Measurements from ENCODE around the gene TBCA. TPM values are rescaled to one million over a fixed set of nuclear protein-coding genes. Genes with fewer than 3 reads are reported as not detected.
"Not testable (repeated sequence)": the region's sequence is repeated elsewhere in the genome, so short reads cannot be mapped to it uniquely, and the experiment has no call there.

Gene TBCA
- total RNA-seq, 2 donors from 2014 or later: 123 to 153 TPM

DNA sequence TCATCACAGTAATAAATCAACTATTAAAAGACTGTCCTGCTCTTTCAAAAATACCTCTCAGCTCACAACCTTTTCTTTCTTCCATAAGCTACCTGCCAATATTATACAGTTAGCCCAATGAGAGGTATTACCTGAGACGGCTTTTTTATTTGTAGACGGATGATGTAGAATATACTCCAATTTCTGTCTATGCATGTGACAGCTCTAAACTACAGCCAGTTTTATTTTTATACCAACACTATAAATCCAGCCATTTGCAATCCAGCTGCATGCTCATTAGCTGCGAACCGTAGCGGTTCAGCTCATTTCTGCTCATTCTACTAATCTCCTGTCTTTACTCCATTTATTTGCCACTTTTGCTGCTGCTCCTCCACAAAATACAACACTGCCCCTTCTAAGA lies 51.2 kb downstream of the TBCA start:
- ATAC-seq (no peak), DNase-seq (no peak)
- intact Hi-C loops (cut with DNase I): no loop called here

DNA sequence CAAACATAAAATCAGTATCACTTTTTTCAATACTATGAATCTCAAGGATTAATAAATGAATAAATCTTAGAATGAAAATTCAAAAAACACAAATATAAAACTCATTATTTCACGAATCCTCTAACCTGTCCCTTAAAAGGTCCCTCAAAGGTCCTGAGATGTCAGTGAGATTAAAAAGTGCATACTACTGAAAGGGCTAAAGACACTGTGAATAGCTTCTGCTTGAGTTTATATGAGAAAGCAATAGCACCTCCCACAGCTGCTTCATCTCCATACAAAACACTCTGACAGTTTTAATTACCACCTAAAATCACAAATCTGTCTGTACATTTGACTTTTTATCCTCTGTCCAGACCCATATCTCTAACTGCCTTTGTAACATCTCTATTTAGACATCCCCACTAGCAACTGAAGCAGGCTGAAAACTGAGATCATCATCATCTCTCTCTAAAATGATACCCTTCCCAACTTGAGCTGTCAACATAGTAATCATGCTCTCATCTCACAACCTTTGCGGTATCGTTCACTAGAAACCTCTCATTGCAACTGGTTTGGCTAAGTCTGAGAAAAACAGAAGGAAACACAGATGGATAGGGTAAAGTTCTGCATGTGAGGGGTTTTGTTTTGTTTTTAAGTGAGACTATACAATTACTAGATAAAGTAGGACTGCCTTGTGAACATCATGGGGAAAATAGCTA lies 56.3 kb downstream of the TBCA start:
- intact Hi-C loops (cut with DNase I): no loop called here
- no peak for ATAC-seq
- no peak for DNase-seq

DNA sequence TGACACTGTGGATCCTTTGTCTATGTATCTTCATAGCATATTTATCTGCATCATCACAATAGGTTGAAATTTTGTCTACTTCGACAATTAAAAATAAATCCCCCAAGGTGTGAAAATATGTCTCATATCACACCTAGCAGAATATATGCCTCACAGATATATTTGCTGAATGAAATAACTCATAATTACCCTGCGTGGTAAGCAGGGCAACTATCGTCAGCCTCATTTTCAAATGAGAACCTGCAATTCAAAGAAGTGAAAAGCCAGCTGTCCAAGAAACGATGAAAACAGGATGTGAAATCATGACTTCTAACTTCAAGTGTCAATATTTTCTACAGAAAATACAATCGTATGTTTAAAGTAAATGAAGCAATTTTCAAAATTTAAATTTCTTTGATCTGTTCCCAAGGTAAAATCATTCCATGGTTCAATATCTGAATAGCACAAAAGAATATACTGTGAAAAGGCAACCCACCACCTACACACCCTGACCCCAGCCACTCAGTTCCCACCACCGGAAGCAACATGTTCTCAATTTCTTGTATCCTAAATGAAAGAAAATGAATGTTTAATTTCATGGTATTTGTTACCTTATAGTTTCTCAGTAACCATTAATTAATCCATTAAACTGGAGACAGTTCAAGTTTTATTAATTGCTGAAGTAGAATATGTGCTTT lies 57.1 kb downstream of the TBCA start:
- intact Hi-C loops (cut with DNase I): no loop called here
- ATAC-seq (no peak), DNase-seq (no peak)

DNA sequence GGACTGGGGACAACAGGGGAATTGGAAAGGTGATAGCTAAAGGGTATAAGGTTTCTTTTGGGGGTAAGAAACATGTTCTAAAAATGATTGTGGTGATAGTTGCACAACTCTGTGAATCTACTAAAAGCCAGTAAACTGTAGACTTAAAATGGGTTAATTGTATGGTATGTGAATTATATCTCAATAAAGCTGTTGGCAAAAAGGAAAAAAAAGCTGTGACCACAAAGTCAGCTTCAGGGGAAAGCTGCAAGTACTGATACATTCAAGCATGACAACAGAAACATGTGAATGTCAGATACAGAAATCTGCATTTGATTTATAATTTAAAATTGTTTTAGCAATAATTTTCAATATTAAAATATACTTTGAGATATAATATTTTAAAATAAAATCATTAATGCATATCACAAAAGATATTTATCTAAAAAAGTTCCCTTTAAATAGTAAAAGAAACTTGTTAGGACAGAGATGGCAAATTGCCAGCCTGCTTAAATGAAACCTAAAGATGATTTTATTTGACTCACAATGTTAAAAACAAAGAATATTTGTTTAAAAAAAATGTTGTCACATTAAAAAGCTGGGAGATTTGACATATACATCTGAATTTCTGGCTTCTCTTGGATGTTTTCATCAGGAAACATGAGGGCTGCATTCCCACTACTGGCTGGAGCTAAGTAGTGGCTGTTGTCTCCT lies 66.0 kb downstream of the TBCA start:
- intact Hi-C loops (cut with DNase I): no loop called here
- DNase-seq (no peak), ATAC-seq (no peak)

DNA sequence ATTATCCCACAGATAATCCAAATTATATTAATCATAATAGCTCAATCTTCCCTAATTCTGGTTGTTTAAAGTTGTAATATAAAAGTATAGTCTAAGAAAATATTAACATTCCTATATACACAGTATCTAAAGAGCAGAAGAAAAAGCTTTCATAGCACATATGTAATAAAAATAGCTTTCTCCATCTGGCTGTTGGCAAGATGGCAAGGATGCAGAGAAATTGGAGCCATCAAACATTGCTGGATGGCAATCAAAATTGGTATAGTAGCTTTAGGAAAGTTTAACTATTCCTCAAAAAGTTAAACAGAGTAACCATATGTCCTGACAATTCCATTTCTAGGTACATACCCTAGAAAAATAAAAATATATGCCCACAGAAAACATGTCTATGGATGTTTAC lies 66.8 kb downstream of the TBCA start:
- no peak for ATAC-seq
- intact Hi-C loops (cut with DNase I): no loop called here
- DNase-seq: no peak

DNA sequence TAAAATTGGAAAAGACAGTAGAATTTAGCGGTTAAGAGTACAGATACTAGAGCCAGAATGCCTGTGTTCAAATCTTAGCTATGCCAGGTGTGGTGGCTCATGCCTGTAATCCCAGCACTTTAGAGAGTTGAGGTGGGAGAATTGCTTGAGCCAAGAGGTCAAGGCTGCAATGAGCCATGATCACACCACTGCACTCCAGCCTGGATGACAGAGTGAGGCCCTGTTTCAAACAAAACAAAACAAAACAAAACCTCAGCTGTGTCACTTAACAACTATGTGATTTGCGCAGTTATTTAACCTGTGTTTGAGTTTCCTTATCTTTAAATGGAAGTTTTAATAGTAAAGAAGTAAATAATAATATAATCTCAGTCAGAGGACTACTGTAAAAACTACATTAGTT lies 68.3 kb downstream of the TBCA start:
- ATAC-seq: no peak
- intact Hi-C loops (cut with DNase I): no loop called here
- no peak for DNase-seq

DNA sequence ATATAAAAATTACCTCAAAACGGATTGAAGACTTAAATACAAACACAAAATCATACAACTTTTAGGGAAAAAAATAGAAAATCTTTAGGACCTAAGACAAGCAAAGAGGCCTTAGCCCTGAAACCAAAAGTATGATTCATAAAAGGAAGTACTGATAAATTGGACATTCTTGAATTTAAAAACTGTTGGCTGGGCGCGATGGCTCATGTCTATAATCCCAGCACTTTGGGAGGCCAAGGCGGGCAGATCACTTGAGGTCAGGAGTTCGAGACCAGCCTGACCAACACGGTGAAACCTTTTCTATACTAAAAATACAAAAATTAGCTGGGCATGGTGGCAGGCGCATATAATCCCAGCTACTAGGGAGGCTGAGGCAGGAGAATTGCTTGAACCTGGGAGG lies 76.6 kb downstream of the TBCA start:
- DNase-seq; ATAC-seq; intact Hi-C loops (cut with DNase I): not testable (repeated sequence)

DNA sequence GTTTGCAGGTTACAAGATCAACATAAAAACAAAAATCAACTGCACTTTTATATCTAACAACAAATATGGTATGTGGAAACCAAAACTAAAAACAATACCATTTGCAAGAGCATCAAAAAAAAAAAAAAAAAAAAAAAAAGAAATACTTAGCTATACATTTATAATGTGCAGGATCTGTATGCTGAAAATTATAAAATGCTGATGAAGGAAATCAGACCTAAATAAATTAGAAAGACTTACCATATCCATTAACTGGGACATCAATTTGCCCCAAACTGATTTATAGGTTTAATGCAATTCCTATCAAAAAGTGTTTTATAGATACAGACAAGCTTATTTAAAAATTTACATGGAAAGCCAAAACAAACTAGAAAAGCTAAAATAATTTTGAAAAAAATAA lies 77.2 kb downstream of the TBCA start:
- intact Hi-C loops (cut with DNase I): no loop called here
- DNase-seq: no peak
- no peak for ATAC-seq

DNA sequence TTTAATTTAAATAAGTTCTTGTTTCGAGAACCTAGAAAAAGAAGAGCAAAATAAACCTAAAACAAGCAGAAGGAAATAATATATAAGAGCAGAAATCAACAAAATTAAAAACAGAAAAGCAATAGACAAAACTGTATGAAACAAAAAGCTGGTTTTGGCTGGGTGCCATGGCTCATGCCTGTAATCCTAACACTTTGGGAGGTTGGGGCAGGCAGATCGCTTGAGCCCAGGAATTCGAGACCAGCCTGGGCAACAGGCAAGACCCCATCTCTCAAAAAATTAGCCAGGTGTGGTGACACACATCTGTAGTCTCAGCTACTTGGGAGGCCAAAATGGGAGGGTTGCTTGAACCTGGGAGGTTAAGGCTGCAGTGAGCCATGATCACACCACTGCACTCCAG lies 78.4 kb downstream of the TBCA start:
- intact Hi-C loops (cut with DNase I): no loop called here
- no peak for ATAC-seq
- no peak for DNase-seq

DNA sequence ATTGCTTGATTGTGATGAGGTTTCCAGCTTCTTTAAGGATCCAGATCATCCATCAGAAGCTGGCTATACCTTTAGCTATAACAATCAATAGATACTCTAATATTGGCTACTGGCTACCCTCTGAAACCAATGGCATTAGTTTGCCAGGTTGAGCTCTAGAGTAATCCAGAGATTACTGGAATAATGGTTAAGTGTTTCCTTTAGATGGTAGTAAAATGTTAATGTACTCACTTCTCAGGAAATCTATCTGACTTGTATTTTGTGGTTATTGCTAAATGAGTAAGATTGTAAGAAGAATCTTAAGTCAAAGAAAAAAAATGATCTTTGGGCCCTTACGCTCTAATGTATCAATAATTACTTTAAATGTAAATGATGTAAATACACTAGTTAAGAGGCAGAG lies 80.0 kb downstream of the TBCA start:
- DNase-seq (no peak), ATAC-seq (no peak)
- intact Hi-C loops (cut with DNase I): no loop called here

DNA sequence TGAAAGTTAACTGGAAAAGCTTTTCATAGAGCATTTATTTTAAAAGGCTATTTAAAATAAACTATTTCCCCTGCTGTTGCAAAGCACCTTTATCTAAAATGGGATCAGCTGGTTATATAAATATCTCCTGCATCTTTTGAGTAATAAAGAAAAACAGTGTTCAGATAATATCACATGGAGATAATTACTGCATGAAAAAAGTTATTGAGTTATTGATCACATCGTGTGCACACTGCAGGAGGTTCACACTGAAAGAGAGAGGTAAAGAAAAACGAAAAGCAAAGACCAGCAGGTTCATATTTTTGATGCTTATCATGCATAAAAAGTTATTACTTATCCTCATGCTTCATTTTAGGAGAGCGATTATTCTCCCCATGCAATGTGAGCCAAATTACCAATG lies 82.2 kb downstream of the TBCA start:
- intact Hi-C loops (cut with DNase I): no loop called here
- DNase-seq: no peak
- no peak for ATAC-seq

DNA sequence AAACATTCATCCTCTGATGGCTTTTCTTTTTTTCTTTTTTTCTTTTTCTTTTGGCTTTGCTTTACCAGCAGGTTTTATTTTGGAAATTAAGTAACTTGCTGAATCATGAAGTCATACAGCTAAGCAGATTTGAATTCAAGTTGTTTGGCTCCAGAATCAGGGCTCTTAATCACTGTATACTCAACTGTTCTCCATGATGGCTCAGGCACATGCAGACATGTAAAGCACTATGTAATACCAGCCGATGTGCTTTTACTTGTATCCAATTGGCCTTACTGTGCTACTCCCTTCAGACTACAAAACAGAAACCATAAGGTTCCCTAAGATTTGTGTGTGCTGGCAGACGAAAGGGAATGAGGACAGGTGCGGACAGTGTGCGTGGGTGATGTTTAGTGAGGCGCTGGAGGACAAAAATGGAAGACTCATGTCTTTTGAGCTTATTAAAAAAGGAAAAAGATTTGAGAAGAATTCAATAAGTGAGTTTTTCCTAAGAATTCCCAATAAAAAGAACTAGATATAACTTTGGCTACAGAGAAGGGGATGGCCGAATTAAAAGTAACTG lies 92.9 kb downstream of the TBCA start:
- intact Hi-C loops (cut with DNase I): no loop called here
- ATAC-seq: no peak
- DNase-seq: no peak

DNA sequence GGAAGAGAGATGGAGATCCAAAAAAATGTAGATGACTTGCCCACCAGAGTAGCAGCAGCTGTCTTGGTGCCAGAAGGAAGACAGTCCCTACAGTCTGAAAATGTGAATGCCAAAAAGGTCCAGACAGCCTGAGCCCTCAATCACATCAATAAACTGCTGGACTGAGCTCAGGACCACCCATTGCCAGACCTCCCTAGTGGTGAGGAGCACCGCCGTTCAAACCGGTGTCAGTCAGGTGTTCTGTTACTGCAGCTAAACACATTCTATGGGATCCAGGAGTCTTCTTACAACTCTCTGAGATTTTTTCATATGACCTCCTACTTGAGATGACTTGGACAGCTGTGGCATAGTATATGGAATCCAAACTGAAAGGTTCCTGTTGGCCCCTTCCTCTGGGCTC lies 105.6 kb downstream of the TBCA start:
- intact Hi-C loops (cut with DNase I): no loop called here

DNA sequence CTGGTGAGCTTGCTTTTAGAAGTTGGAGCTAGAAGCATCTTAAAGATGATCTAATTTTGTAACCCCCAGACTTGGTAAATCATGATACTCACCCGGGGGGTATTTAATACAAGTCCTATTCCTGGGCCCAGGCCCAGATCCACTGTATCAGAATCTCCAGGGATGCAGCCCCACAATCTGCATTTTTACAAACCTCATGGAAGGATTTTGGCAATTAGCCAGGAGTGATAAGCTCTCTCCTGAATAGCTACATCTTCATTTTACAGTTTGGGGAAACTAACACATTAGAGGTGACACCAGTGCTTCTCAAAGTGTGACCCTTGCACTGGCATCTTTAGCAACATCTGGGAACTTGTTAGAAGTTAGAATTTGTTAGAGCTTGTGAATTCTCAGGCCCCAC lies 106.5 kb downstream of the TBCA start:
- intact Hi-C loops (cut with DNase I): no loop called here
- ATAC-seq (no peak), DNase-seq (no peak)

More for the DNA sequence above, 105.6 kb downstream of the TBCA start:
- no peak for DNase-seq
- no peak for ATAC-seq

DNA sequence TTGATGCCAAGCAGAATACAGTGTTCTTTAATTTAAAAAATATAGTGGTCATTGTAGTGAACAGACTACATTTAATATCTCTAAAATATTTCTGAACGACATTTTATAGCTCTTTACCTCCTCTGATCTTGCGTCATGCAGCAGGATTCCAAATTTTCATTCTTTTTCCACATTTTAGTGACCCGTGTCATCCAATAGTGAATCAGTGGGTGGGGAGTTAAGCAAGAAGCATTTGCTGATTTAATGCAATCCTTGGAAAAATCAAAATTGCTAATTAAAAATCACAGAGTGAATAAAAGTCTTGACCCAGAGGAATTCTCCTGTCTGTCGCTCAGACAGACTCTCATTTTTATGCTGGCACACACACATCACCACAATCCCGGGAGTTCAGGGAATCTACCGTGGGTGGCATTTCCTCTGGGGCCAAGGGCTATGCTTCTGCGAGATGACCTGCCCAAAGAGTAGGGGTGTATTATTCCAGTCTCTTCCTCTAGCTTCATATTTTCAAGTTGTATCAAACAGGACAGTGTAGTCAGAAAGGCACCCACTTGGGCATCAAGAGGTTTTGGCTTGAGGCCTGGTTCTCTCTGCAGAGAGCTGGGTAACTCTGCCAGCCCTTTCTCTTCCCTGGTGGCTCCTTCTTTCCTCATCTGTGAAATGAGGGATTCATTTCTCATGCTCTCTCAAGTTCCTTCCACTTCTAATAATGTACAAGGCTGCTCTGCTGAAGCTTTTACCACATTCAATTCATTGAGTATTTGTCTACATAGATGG lies 112.9 kb downstream of the TBCA start:
- DNase-seq (no peak), ATAC-seq (peak; percentile 39 to 68)

DNA sequence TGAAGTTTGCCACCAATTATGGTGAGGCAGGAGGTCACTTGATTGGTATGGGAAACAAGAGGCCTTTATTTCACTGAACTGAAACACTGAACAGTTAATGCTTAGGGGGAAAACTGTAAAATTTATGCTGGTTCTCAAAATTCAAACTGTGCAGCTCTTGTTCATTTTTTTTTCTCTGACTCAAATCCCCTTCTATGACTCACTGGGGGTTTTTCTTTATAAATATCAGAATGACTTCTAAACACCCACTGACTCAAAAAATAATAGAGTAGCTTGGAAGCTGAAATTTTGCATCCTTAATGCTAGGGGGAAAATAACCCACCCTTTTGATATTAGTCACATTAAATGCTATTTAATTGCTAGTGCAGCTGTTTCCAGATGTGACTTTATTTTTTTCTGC lies 113.5 kb downstream of the TBCA start:
- ATAC-seq (no peak), DNase-seq (no peak)
- intact Hi-C loops (cut with DNase I): no loop called here

More for the DNA sequence above, 112.9 kb downstream of the TBCA start:
- intact Hi-C loops (cut with DNase I): no loop called here

DNA sequence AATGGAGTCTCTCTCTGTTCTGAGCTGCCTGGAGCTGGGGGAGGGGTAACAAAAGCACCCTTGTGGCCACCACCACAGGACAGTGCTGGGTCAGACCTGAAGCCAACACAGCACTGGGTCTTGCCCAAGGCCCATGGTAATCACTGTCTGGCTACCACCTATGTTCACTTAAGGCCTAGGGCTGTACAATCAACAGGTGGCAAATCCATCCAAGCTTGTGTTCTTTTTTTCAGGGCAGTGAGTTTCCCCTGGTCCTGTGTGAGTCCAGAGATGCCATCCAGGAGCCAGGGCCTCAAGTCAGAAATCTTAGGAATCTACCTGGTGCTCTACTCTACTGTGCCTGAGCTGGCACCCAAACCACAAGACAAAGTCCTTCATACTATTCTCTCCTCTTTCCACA lies 117.5 kb downstream of the TBCA start:
- ATAC-seq: no peak
- no peak for DNase-seq
- intact Hi-C loops (cut with DNase I): no loop called here

DNA sequence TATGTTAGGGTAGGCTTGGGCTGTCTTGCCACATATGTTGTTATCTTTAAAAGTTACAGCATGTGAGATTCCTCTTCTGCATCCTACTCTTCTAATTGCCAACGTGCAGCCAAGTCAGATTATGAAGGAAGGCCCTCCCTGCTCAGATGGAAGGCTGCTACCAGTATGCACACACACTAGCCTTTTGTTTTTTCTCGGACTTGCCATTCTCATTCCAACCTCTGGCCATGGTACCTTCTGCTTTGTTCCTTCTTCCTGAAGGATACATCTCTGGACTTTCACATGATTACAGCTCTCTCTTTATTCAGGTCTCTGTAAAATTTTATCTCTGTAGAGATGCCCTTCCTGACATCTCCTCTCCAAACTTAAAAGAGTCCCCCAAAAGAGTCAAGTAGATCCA lies 124.8 kb downstream of the TBCA start:
- intact Hi-C loops (cut with DNase I): no loop called here
- ATAC-seq (no peak), DNase-seq (no peak)

DNA sequence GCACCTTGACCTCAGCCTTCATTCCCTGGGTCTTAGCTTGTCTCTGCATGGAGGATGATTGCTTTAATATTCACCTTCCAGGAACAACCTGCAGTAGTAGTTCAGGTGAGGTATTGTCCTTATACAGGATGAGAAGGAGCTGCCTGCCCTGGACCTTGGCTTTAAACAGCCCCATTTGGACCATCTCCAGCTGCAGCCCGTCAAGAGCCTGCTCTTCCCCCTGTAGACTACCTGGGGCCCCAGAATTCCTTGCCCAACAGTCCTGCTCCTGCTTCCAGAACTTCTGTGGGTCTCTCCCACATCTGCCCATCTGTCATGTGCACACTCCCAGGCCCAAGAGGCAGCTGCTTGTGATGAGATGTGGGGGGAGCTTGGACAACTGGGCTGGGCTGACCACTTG lies 125.5 kb downstream of the TBCA start:
- DNase-seq (no peak), ATAC-seq (no peak)
- intact Hi-C loops (cut with DNase I): no loop called here

DNA sequence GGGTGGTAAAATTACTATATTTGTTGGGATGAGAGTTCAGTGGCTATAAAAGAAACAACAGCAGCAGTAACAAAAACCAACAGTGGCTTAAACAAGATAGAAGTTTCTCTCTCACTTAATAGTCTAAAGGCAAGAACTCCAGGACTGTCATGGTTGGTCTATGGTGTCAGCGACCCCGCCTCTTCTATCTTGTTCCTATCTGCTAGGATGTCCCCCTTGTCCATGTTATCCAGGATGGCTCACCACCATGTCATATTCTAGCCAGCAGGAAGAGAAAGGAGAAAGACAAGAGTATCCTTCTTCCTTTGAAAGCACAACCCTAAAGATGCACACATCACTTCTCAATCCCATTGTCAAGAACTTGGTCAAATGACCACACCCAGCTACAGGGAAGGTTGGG lies 126.4 kb downstream of the TBCA start:
- intact Hi-C loops (cut with DNase I): loop anchor here in 1 of 2 donors (10.0 kb wide), 1 partner anchor 355 kb away; no protein-coding TSS in a partner anchor

More for the DNA sequence above, 126.4 kb downstream of the TBCA start:
- no peak for DNase-seq
- ATAC-seq: no peak

Measured in left cardiac atrium (tissue), 4 donors.